CD4-positive, alpha-beta T cell treated with Interleukin-4 for 4 hours (primary cell): ENCODE measurements around the gene BCAS1.
"Not testable (repeated sequence)": the region's sequence is repeated elsewhere in the genome, so short reads cannot be mapped to it uniquely, and the experiment has no call there.

Experiments
- DNase-seq: peaks from one replicate; pipeline ENCODE4 v3.0.0-alpha.2; 2020

BCAS1 gene

GRCh38 chr20:53939572-53940359 lies 130.6 kb downstream of the BCAS1 start:
- DNase-seq, result peak; percentile 70

GRCh38 chr20:53939190-53939571 lies 131.2 kb downstream of the BCAS1 start:
- DNase-seq, result no peak

GRCh38 chr20:53938739-53939138 lies 131.7 kb downstream of the BCAS1 start:
- DNase-seq, result no peak

- DNase-seq, result no peak
Measured at GRCh38 chr20:53937929-53938367, 132.4 kb downstream of the BCAS1 start.

DNA sequence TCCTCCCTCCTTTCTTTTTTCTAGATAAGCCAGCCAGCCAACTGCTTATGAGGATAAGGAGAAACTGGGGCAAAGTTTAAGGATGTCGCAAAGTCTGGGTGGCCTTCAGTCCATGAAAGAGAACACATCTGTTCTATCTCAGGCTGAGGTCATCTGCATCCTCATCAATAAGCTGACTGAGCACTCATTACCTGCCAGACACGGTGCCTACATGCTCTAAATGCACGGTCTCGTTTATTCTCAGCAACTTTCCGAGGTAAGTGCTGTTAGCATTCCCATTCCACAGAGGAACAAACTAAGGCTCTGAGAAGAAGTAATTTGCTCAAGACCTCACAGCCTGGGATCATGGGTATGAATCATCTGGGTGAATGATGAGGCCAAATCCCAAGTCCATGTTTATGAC lies 133.1 kb downstream of the BCAS1 start:
- no peak for DNase-seq

- no peak for DNase-seq
Measured at GRCh38 chr20:53935344-53936084, 134.9 kb downstream of the BCAS1 start.

GRCh38 chr20:53934421-53935343 lies 135.7 kb downstream of the BCAS1 start:
- peak; percentile 35 for DNase-seq

GRCh38 chr20:53933232-53933846 lies 137.1 kb downstream of the BCAS1 start:
- DNase-seq, result no peak

DNA sequence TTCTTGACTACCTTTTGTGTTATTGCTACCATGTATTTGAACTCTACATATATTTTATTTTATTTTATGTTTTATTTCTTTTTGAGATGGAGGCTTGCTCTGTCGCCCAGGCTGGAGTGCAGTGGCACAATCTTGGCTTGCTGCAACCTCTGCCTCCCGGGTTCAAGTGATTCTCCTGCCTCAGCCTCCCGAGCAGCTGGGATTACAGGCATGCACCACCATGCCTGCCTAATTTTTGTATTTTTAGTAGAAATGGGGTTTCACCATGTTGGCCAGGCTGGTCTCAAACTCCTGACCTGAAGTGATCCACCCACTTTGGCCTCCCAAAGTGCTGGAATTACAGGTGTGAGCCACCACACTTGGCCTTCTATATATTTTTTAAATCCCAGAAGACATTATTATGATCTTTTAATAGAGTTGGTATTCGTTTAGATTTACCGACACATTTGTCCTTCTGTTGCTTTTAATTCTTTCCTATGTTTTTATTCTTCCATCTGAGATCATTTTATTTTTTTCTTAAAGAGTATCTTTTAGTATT lies 137.7 kb downstream of the BCAS1 start:
- not testable (repeated sequence) for DNase-seq

DNA sequence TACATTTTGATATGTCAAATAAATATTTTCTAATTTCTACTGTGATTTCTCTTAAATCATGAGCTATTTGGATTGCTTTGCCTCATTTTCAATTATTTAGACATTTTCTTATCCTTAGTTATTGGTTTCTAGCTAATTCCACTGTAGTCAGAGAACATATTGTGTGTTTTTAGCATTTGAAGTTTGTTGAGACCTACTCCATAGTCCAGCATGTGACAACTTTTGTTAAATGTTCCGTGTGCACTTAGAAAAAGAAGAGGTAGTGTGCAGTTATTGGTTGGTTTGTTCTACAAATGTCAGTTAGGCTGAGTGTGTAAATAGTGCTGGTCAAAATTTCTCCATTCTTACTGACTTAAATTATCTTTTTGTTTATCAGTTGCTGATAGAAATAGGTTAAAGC lies 138.8 kb downstream of the BCAS1 start:
- DNase-seq, result no peak

DNA sequence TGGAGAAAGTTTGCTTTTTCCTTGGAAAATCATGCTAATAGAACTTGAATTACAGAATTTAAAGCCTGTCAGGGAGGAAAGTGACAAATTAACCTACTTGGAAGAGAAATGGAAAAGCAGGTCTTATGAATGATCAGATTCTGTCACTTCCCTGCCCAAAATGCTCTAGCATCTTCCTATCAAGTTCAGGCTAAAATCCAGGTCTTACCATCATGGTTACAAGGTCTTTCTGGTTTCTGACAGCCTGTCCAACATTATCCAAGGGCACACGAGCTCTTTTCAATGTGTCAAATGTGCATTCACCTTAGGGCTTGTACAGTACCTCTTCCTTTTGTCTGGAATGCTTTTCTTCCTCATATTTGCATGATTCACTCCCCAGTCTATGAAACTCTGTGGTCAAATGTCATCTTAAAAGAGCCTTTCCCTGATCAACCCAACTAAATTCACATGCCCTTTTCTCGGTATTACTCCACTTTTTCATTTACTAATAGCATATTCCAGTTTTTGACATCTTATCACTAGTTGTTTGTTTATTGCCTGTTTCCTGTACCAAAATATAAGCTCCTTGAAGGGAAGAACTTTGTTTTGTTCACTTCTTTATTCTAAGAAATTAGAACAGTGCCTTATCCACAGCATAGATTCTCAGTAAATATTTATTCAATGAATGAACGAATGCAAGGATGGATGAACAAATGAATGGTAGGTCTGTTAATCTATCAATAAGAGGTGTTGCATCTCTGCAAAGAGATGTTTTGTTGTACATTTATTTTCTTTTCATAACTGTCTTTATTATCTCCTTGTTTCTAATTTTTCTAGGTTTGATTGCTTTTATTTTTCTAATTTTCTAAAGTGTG lies 139.5 kb downstream of the BCAS1 start:
- no peak for DNase-seq

GRCh38 chr20:53929974-53930650 lies 140.3 kb downstream of the BCAS1 start:
- no peak for DNase-seq

GRCh38 chr20:53929399-53929798 lies 141.0 kb downstream of the BCAS1 start:
- DNase-seq, result no peak

DNA sequence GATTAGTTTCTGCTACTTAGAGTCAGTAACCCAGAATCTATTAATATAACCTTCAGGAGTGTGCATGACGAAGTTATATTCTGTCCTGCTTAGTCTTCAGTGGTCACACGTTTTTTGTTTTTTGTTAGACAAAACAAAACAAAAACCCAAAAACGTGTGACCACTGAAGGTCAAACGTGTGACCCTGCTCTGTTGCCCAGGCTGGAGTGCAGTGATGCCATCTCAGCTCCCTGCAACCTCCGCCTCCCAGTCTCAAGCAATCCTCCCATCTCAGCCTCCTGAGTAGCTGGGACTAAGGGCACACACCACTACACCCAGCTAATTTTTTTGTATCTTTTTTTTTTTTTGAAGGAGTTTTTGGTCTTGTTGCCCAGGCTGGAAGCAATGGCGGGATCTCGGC lies 142.4 kb downstream of the BCAS1 start:
- DNase-seq, result no peak

GRCh38 chr20:53926428-53927028 lies 143.9 kb downstream of the BCAS1 start:
- peak; percentile 42 for DNase-seq

- DNase-seq, result no peak
Measured at GRCh38 chr20:53925651-53926401, 144.6 kb downstream of the BCAS1 start.

GRCh38 chr20:53923566-53924369 lies 146.6 kb downstream of the BCAS1 start:
- no peak for DNase-seq

DNA sequence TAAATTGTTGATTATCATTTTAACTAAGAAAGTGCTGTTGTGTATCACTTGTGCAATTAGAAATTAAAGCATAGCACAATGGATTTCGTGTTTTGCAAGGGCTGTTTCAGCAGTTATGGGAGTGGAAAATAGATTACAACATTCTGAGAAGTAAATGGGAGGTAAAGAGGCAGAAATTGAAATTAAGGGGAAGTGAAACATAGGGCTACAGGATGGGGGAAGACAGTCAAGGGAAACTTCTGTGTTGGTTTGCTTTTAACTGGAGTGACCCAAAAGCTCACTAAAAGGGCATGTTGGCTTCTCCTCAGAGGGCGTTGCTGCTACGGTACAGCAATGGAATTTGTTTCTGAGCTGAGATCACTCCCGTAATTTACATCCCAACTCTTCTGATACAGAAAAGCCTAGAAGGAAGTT lies 147.5 kb downstream of the BCAS1 start:
- DNase-seq, result no peak
